Activated T-cell treated with anti-CD3 and anti-CD28 coated beads for 24 hours (primary cell): Measurements from ENCODE around the gene SYNGR4.

Experiments
- DNase-seq: peaks from one replicate; pipeline ENCODE4 v3.0.0-alpha.2; 2020; ENCODE audit warnings: low read depth

The SYNGR4 gene

DNA sequence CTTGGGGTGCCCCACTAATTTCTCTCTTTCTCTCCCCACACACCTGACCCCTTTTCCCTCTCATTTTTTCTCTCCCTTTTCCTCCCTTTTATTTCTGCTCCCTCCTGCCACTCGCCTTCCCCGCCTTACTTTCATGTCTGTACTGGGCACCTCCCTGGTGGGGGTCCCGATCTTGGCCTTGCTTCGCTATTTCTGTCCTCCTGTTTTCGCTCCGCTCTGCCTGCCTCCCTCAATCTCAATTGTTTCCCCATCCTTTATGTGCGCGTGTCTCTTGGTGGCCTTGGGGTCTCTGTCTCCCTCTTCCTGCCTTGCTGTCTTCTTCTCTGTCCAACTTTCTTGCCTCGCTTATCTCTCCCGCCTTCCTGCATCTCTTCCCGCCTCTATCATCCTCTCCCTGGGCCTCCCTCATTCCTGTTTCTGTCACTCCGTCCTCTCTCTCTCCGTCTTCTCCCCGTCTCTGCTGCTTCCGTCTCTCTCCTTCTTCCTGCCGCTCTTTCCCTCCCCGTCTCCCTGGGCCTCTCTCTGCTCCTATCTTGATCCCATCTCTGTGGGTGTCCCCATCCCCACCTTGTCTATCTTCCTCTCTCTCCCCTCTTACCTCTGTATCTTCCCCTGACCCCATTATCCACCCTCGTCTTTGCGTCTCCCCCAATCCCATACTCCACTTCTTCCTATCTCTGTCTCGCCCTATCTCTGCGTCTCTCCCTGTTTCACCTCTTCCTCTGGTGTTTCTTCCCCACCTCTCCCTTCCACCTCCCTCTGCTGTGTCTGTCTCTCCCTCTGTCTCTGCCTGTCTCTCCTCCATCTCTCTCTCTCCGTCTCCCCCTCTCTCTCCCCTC is 33.3 kb downstream of the SYNGR4 start:
- DNase-seq: no peak

DNA sequence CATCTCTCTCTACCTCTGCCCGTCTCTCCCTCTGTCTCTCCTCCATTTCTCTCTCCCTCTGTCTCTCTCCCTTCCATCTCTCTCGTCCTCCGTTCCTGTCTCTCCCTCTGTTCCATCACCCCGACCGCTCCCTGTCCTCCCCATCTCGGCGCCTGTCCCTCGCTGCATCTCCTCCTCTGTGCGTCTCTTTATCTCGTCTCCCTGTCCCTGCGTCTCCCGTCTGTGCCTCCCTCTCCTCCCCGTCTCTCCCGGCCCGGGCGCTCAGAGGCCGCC is 33.9 kb downstream of the SYNGR4 start:
- DNase-seq: no peak

DNA sequence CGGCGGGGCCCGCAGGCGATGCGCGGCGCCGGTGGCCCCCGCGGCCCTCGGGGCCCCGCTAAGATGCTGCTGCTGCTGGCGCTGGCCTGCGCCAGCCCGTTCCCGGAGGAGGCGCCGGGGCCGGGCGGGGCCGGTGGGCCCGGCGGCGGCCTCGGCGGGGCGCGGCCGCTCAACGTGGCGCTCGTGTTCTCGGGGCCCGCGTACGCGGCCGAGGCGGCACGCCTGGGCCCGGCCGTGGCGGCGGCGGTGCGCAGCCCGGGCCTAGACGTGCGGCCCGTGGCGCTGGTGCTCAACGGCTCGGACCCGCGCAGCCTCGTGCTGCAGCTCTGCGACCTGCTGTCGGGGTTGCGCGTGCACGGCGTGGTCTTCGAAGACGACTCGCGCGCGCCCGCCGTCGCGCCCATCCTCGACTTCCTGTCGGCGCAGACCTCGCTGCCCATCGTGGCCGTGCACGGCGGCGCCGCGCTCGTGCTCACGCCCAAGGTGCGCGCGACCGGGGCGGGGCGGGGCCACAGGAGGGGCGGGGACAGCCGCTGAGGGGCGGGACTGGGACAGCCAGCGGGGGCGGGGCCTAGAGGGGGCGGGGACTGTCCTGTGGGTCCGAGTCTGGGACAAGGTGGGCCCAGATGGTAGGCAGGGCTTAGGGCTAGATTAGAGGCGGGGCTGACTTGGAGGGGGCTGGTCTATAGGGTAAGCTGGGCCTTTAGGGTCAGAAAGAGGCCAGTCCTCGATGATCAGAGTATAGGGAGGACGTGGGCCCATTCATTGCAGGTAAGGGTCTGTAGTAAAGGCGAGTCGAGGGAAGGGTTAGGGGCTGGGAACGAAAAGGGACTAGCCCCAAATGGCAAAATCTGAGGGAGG is 34.4 kb downstream of the SYNGR4 start:
- DNase-seq: peak; percentile 79

DNA sequence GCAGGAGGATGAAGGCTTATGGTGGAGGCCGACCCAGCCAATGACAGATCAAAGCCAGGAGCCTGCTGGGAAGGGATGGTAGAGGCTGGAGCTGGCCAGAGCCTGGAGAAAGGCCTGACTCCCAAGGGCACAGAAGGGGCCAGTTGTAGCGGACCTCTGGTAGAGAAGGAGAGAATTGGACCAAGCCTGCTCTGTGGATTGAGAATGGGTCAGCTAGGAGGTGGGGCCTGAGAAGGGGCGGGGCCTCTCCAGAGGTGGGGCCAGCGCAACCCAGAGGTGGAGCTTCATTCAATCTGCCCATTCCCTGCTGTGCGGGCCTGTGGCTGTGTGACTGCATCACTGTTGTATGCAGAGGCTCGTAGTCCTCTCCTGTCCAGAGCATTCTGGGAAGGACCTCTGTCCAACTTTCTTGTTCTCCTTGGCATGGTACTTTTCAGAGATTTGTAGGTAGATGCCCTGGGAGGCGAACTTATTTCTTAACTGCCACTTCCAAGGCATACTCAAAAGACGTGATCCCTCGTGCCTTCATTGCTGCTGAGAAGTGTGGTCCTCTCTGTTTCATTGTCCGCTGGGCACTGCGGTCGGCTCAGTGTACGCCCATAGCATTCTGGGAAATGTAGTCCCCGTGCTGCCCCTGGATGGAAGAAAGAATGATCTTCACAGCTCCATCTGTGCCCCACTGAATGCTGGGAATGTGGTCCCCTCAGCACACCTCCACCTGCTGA is 36.0 kb downstream of the SYNGR4 start:
- no peak for DNase-seq

DNA sequence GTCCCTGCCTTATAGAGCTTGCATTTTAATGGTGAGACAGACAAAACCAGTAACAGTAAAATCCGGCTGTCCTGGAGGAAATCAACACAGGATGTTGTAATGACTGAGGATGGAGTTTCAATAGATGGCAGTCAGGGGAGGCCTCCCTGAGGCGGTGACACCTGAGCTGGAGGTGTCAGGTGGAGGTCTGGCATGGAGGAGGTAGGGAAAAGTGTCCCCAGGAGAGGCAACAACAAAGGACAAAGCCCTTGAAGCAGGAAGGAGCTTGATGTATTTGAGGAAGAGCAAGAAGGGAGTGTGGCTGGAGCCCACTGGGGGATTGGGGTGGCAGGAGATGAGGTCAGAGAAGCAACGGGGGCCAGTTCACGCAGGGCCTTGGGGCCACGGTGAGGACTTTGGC is 37.1 kb downstream of the SYNGR4 start:
- DNase-seq: no peak

DNA sequence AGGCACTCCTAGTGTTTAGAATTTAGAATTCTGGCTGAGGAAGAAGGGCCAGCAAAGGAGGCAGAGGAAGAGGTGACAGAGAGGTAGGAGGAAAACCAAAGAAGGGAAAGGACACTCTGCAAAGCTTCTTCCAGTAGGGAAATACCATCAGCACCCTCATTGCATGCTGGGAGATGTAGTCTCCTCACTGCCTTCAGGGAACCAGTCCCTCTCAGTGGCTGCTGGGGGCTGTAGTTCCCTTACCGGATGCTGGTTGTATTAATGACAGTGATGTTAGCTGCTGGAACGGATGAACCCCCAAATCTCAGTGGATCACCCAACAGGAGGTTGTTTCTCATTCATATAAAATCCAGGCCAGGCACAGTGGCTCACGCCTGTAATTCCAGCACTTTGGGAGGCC is 39.4 kb downstream of the SYNGR4 start:
- no peak for DNase-seq

DNA sequence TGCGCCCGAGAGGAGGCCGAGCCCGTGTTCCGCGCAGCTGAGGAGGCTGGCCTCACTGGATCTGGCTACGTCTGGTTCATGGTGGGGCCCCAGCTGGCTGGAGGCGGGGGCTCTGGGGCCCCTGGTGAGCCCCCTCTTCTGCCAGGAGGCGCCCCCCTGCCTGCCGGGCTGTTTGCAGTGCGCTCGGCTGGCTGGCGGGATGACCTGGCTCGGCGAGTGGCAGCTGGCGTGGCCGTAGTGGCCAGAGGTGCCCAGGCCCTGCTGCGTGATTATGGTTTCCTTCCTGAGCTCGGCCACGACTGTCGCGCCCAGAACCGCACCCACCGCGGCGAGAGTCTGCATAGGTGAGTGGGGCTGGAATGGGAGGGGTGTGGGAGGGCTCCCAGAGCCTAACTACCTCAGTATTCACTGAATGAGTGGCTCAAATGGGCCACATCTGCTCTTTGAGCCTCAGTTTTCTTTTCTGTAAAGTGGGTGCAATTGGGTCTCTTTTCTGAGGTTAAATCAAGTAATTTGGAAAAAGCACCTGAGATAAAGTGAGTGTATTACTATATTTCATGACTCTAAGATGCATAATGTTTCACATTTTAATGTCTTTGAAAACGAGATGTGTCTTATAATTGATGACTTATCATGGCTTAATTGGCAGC is 41.0 kb downstream of the SYNGR4 start:
- DNase-seq: no peak

DNA sequence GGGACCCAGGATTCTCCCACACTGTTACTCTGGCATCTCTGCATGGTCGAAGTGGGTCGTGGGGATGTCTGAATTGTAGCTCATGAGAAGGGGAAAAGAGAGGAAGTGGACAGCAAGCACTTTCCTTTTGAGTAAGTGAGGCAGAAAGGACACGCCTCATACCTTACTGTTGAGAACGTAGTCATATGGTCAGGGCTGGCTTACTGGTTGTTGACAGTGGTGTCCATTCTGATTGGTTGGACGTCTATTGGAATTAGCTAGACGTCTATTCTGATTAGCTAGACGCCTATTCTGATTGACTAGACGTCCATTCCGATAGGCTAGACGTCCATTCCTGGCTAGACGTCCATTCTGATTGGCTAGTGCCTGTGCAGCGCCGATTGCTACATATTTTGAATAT is 41.7 kb downstream of the SYNGR4 start:
- DNase-seq: no peak

DNA sequence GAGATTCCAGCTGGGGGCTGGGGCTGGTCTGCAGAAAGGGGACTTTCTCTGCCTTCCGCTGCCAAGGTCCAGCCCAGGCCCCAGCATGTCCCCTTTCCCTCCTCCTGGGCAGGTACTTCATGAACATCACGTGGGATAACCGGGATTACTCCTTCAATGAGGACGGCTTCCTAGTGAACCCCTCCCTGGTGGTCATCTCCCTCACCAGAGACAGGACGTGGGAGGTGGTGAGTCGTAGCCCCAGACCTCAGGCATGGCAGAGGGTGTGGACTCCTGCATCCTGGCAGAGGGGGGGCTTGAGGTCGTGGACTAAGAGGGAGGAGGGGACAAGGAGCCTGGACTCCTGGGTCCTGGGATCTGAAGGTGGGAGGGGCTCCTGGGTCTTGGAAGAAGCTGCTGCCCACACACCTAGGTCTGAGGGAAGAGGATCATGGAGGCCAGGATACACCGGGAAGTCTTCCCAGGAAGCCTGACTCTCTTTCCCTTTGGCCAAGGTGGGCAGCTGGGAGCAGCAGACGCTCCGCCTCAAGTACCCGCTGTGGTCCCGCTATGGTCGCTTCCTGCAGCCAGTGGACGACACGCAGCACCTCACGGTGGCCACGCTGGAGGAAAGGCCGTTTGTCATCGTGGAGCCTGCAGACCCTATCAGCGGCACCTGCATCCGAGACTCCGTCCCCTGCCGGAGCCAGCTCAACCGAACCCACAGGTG is 49.9 kb downstream of the SYNGR4 start:
- DNase-seq: no peak

DNA sequence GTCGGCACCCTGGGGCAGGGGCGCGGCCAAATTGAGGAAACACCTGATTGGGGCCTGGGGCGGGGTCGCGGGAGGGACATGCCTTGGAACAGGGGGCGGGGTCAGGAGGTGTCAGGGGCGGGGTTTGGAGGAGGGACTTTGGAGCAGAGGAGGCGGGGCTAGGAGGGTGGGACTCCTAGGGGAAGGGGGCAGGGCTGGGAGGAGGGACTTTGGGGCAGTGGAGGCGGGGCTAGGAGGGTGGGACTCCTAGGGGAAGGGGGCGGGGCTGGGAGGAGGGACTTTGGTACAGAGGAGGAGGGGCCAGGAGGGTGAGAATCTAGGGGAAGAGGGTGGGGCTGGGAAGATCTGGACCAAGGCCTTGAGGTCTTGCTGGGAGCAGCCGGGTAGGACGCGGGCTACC is 51.2 kb downstream of the SYNGR4 start:
- DNase-seq: peak; percentile 60

DNA sequence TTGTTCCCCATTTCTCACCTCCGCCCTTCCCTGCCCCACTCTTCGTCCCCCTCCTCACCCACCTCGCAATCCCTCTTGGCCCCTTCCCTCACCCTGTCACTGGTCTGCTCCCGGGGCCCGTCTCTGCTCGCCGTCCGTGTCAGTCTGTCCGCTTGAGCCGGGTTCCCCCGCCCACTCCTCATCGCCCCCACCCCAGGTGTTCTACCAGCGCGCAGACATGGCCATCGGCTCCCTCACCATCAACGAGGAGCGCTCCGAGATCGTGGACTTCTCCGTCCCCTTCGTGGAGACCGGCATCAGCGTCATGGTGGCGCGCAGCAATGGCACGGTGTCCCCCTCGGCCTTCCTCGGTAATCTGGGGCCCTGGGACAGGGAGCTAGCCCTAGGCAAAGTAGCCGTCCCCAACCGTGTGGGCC is 51.6 kb downstream of the SYNGR4 start:
- DNase-seq: no peak

DNA sequence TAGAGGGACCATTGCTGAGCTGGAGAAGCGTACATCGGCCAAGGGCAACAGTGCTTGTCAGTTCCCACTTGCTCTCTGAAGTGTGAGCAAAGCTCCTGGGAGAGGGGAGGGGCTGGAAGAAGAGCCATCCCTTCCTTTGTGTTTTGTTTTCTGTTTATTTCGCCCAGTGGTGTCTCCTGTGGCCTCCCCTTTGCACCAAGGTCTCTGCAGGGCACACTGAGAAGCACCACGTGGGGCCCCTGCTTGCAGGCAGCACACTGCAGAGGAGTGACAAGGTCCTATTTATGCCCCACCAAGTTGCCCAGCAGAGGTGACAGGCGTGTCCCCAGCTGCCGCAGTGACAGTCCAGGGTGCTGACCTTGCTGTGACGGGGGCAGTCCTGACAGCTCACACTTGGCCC is 53.3 kb downstream of the SYNGR4 start:
- no peak for DNase-seq

DNA sequence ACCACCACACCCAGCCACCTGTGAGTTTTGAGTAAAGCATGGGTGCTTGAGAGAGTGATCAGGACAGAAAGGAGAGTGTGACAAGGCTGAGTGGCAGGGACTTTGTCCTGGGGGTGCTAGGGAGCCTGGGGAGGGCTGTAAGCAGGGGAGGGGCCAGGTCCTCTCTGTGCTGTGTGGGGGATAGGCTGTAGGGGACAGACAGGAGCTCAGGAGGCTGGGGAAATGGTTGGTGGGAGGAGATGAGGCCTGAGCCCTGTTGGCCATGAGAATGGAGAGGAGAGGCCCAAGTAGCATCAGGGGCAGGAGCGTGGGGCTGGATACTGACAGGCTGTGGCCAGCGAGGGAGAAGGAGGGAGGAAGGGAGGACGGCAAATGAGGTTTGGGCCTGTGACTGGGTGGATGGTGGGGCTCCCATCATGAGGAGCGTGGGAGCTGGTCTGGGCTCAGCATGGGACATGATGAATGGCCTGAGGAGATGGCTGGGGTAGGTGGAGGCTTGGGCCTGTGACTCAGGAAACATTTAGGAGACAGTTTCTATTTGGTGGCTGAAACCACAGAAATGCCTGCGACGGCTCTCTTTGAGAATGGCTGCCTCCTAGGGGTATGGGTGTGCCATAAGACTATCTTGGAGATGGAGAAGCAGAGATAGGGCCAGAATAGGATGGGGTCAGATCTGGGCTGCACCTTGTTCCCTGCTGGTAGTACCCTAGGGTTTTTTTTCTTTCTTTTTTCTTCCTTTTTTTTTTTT is 54.3 kb downstream of the SYNGR4 start:
- no peak for DNase-seq

DNA sequence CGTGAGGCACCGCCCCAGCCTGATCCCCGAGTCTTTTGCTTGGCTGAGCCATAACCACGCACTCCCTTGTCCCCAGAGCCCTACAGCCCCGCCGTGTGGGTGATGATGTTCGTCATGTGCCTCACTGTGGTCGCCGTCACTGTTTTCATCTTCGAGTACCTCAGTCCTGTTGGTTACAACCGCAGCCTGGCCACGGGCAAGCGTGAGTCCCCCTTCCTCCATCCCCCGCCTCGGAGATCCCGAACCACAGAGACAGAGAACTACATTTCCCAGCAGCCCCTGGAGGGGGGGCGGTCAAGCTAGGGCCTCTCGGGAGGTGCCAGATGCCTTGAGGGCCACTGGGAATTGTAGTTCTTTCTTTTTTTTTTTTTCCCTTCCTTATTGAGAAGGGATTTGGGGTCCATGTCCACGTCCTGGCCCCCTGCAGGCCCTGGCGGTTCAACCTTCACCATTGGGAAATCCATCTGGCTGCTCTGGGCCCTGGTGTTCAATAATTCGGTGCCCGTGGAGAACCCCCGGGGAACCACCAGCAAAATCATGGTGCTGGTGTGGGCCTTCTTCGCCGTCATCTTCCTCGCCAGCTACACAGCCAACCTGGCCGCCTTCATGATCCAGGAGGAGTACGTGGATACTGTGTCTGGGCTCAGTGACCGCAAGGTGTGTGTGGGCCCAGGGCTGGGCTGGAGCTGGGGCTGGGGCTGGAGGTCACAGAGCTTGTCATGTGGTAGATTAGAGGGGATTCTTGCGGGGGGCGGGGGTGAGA is 55.2 kb downstream of the SYNGR4 start:
- peak; percentile 55 for DNase-seq

DNA sequence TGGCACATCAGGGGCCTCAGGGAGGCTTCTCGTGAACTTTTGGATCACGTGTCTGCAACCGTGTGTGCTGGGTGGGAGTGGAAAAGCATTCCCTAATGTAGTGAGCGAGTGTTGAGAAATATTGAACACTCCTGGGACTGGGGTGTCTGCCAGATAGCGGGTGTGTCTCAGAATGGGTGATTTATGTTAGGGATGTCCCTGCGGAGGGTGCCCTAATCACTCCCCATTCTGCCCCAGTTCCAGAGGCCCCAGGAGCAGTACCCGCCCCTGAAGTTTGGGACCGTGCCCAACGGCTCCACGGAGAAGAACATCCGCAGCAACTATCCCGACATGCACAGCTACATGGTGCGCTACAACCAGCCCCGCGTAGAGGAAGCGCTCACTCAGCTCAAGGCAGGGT is 57.4 kb downstream of the SYNGR4 start:
- no peak for DNase-seq

DNA sequence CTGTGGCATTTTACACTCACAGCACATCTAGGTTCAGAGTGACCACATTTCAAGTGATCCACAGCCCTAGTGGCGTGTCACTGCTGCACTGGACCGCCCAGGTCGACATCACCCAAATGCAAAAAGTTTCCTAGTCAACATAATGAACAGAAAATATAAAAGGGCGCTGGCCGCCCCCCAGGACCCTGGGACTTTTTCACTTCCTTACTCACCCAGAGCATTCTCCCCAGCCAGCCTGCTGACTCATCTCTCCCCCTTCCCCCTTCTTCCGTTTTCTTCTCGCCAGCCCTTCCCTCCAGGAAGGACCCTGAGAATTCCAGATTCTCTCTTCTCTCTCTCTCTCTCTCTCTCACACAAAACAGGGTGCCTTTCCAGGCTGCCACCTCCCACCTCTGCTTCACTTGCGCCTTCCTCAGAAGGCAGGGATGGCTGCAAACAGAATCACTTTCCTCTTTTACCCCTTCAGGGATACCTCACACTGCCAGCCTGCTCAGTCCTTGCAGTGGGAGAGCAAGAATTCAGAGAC is 60.6 kb downstream of the SYNGR4 start:
- no peak for DNase-seq
